DLD1 (cell line): ENCODE data around the gene LEF1.

Experiments
- in situ Hi-C: cut with HindIII; loops from 2 replicates; pipeline ENCODE4 v1.10.0; 2017; ENCODE audit warnings: low sequenced_read_pairs

The LEF1 gene

GRCh38 chr4:108180513-108180912 lies 11.8 kb upstream of the LEF1 start:
- in situ Hi-C loops: no loop called here

- in situ Hi-C loops: no loop called here
Measured at GRCh38 chr4:108175966-108176365, 7.2 kb upstream of the LEF1 start.

- in situ Hi-C loops: no loop called here
Measured at GRCh38 chr4:108174856-108175255, 6.1 kb upstream of the LEF1 start.

- in situ Hi-C loops: no loop called here
Measured at GRCh38 chr4:108173599-108174057, 4.9 kb upstream of the LEF1 start.

GRCh38 chr4:108172753-108173598 lies 4.2 kb upstream of the LEF1 start:
- in situ Hi-C loops: no loop called here

GRCh38 chr4:108172231-108172752 lies 3.6 kb upstream of the LEF1 start:
- in situ Hi-C loops: no loop called here

GRCh38 chr4:108171339-108172230 lies 2.9 kb upstream of the LEF1 start:
- in situ Hi-C loops: no loop called here

GRCh38 chr4:108170631-108171338 lies 2.1 kb upstream of the LEF1 start:
- in situ Hi-C loops: no loop called here

GRCh38 chr4:108169664-108170063 lies 932 bp upstream of the LEF1 start:
- in situ Hi-C loops: no loop called here

- in situ Hi-C loops: no loop called here
Measured at GRCh38 chr4:108168160-108168670, 517 bp downstream of the LEF1 start.

GRCh38 chr4:108166441-108167315 lies 2.1 kb downstream of the LEF1 start:
- in situ Hi-C loops: no loop called here

- in situ Hi-C loops: no loop called here
Measured at GRCh38 chr4:108166038-108166437, 2.7 kb downstream of the LEF1 start.

GRCh38 chr4:108165586-108165985 lies 3.1 kb downstream of the LEF1 start:
- in situ Hi-C loops: no loop called here

- in situ Hi-C loops: no loop called here
Measured at GRCh38 chr4:108163351-108163750, 5.4 kb downstream of the LEF1 start.

- in situ Hi-C loops: no loop called here
Measured at GRCh38 chr4:108160741-108161352, 7.9 kb downstream of the LEF1 start.

- in situ Hi-C loops: no loop called here
Measured at GRCh38 chr4:108159845-108160244, 8.9 kb downstream of the LEF1 start.

- in situ Hi-C loops: no loop called here
Measured at GRCh38 chr4:108157655-108158054, 11.1 kb downstream of the LEF1 start.

GRCh38 chr4:108156391-108156790 lies 12.3 kb downstream of the LEF1 start:
- in situ Hi-C loops: no loop called here

GRCh38 chr4:108155373-108155772 lies 13.4 kb downstream of the LEF1 start:
- in situ Hi-C loops: no loop called here
